ENCODE data around the gene ZSCAN5A. TPM values are rescaled to one million over a fixed set of nuclear protein-coding genes. Genes with fewer than 3 reads are reported as not detected.
"Not testable (repeated sequence)": the region's sequence is repeated elsewhere in the genome, so short reads cannot be mapped to it uniquely, and the experiment has no call there.

Gene ZSCAN5A
- total RNA-seq, 6 donors from 2014 or later: 6.2 to 18.6 (median 11.3) TPM

DNA sequence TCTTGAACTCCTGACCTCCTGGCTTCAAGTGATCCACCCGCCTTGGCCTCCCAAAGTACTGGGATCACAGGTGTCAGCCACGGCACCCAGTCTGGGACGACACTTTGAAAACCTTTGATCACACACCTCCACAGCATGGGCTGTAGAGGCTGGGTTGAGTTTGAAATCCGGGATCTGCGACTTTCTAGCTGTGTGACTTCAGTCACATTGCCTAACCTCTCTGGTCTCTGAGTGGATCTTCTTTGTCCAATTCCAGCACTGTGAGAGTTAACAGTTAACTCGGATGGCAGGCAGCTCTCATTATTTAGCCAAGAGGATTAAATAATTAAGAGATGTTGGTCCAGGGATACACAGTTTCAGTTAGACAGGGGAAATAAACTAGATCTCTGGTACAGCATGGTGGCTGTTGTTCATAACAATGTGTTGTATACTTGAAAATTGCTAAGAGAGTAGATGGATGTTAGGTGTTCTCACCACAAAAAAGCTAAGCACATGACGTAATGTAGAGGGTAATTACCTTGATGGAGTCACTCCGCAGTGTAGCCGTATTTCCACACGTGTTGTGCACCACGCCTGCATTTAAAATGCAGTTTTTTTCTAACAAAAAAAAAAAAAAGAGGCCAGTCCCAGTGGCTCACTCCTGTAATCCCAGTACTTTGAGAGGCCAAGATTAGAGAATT, 136.9 kb downstream of the ZSCAN5A start:
- no peak for ATAC-seq (ENCODE audit: low FRiP score in 2 of 2)
- H3K9me3 ChIP-seq: no peaks in the 10 kb centered on the region
- DNase-seq: no peak
- WGBS, 2 donors: 56 to 71% methylated on average over 11 of the region's 11 CpGs
- H3K4me3 ChIP-seq: no peak overlapping the region
- no peak overlapping the region for H3K27ac ChIP-seq
- TF ChIP-seq, protein P1, sequence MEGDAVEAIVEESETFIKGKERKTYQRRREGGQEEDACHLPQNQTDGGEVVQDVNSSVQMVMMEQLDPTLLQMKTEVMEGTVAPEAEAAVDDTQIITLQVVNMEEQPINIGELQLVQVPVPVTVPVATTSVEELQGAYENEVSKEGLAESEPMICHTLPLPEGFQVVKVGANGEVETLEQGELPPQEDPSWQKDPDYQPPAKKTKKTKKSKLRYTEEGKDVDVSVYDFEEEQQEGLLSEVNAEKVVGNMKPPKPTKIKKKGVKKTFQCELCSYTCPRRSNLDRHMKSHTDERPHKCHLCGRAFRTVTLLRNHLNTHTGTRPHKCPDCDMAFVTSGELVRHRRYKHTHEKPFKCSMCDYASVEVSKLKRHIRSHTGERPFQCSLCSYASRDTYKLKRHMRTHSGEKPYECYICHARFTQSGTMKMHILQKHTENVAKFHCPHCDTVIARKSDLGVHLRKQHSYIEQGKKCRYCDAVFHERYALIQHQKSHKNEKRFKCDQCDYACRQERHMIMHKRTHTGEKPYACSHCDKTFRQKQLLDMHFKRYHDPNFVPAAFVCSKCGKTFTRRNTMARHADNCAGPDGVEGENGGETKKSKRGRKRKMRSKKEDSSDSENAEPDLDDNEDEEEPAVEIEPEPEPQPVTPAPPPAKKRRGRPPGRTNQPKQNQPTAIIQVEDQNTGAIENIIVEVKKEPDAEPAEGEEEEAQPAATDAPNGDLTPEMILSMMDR (IDR thresholded peaks at IDR 0.05): no peak
- TF ChIP-seq POLR2A (IDR thresholded peaks at IDR 0.05): no peak
- no peak for TF ChIP-seq POLR2AphosphoS5 (IDR thresholded peaks at IDR 0.05)
- TF ChIP-seq EP300 (IDR thresholded peaks at IDR 0.05): no peak
- no peaks in the 10 kb centered on the region for H3K36me3 ChIP-seq
- H3K27me3 ChIP-seq: no peaks in the 10 kb centered on the region
- H3K4me1 ChIP-seq: no peaks in the 10 kb centered on the region

DNA sequence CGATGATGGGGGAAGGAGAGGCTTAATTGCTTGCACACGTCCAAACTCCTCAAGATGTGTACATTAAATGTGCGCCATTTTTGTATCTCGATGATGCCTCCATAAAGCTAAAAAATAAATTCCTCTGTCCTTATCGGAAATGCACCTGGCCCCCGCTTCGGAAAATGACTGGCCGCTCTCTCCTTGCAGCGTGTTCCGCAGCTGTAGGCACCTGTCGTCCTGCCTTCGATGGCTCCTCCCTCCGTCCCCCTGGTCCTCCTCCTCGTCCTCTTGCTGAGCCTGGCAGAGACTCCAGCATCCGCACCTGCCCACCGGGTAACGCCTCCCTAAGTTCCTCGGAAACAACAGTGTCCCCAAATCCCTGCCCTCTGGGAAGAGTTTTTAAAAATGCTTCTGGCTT, 137.8 kb downstream of the ZSCAN5A start:
- no peak for DNase-seq
- H3K27ac ChIP-seq: no peak overlapping the region
- no peaks in the 10 kb centered on the region for H3K36me3 ChIP-seq
- no peaks in the 10 kb centered on the region for H3K27me3 ChIP-seq
- 75 to 78% methylated on average over 16 to 18 of the region's 18 CpGs for WGBS, 2 donors
- H3K4me1 ChIP-seq: peaks cover under 1 to 1% (median 1%) of the 10 kb centered on the region in 4 donors
- no peak overlapping the region for H3K4me3 ChIP-seq
- TF ChIP-seq POLR2A (IDR thresholded peaks at IDR 0.05) (no peak), EP300 (IDR thresholded peaks at IDR 0.05) (no peak), POLR2AphosphoS5 (IDR thresholded peaks at IDR 0.05) (no peak)
- TF ChIP-seq, protein P1 (IDR thresholded peaks at IDR 0.05): no peak
- ATAC-seq (ENCODE audit: low FRiP score in 2 of 2): no peak
- H3K9me3 ChIP-seq: no peaks in the 10 kb centered on the region

DNA sequence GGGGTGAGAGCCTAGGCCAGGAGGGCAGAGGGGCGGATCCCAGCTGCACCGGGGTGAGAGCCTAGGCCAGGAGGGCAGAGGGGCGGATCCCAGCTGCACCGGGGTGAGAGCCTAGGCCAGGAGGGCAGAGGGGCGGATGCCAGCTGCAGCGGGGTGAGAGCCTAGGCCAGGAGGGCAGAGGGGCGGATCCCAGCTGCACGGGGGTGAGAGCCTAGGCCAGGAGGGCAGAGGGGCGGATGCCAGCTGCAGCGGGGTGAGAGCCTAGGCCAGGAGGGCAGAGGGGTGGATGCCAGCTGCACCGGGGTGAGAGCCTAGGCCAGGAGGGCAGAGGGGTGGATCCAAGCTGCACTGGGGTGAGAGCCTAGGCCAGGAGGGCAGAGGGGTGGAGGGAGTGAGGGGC, 138.3 kb downstream of the ZSCAN5A start:
- H3K4me1 ChIP-seq; H3K4me3 ChIP-seq; H3K27me3 ChIP-seq; DNase-seq; H3K27ac ChIP-seq; H3K36me3 ChIP-seq; ATAC-seq (ENCODE audit: low FRiP score in 2 of 2); H3K9me3 ChIP-seq: not testable (repeated sequence)
- WGBS, 2 donors: 84% methylated on average over 8 of the region's 11 CpGs; no CpG with 5 or more reads in 1 of the 2 donors

DNA sequence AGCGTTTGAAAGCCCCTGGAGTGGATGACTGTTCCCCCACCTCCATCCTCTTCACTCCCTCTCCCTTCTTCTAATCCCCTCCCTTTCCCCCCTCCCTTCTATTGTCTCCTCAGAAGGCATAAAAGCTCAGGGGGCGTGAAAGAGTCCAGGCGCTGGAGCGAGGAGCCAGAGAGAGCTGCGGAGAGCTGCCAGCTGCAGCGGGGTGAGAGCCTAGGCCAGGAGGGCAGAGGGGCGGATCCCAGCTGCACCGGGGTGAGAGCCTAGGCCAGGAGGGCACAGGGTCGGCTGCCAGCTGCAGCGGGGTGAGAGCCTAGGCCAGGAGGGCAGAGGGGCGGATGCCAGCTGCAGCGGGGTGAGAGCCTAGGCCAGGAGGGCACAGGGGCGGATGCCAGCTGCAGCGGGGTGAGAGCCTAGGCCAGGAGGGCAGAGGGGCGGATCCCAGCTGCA, 138.8 kb downstream of the ZSCAN5A start, which contains the start of gene GALP:
TSS of gene GALP (plus strand) at position 148 of the 447 bp plus-strand sequence. CDS start 1,101 bp downstream, outside the sequence.
- WGBS, 2 donors: 60% methylated on average over 14 to 15 of the region's 15 CpGs
- not testable (repeated sequence) for H3K27me3 ChIP-seq; H3K4me3 ChIP-seq; H3K27ac ChIP-seq; H3K9me3 ChIP-seq; DNase-seq; ATAC-seq (ENCODE audit: low FRiP score in 2 of 2); H3K36me3 ChIP-seq; H3K4me1 ChIP-seq

DNA sequence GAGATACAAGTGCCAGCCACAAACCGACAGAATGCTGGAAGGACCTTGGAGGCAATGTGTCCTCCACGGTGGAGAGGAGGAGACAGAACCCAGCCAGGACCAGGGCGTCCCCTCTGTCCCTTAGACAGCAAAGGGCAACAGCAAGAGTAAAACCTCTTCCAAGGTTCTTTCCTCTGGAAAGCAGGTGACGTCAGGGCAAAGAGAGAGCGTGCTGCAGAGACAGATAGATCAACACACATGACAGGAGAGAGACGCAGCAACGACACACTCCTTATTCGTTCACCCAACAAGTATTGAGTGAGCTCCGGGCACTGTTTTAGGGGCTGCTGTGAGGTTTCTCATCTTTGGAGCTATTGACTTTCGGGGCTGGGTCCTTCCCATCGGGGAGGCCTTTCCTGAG, 140.1 kb downstream of the ZSCAN5A start:
- no peaks in the 10 kb centered on the region for H3K36me3 ChIP-seq
- no peak overlapping the region for H3K4me3 ChIP-seq
- H3K4me1 ChIP-seq: peaks cover 4 to 11% (median 7%) of the 10 kb centered on the region in 4 donors
- TF ChIP-seq POLR2A (IDR thresholded peaks at IDR 0.05) (no peak), POLR2AphosphoS5 (IDR thresholded peaks at IDR 0.05) (no peak)
- DNase-seq: no peak
- 36 to 47% methylated on average over 3 to 11 of the region's 11 CpGs for WGBS, 2 donors
- no peaks in the 10 kb centered on the region for H3K9me3 ChIP-seq
- no peak for ATAC-seq (ENCODE audit: low FRiP score in 2 of 2)
- H3K27ac ChIP-seq: no peak overlapping the region
- no peaks in the 10 kb centered on the region for H3K27me3 ChIP-seq

DNA sequence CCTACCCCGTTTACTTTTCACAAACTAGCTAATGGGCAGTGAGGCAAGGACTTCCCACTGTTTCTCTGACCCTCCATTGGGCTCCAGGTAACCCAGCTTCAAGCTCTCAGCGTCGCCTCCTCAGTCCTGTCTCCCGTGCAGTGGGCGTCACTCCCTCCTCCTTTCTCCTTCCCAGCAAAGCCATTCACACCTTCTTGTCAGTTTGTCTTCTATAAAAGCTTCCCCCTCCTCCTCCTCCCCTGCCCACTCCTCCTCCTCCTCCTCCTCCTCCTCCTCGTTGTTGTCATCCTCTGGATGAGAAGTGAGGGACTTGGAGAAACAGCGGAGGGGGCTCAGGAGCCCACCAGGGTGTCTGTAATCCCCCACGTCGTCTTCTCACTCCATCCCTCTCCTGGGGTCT, 140.6 kb downstream of the ZSCAN5A start:
- H3K36me3 ChIP-seq: no peaks in the 10 kb centered on the region
- no peaks in the 10 kb centered on the region for H3K27me3 ChIP-seq
- no peak for DNase-seq
- no peaks in the 10 kb centered on the region for H3K9me3 ChIP-seq
- no peak overlapping the region for H3K4me3 ChIP-seq
- TF ChIP-seq EP300 (IDR thresholded peaks at IDR 0.05) (no peak), POLR2A (IDR thresholded peaks at IDR 0.05) (no peak), POLR2AphosphoS5 (IDR thresholded peaks at IDR 0.05) (no peak)
- TF ChIP-seq, protein P1 (IDR thresholded peaks at IDR 0.05): no peak
- H3K4me1 ChIP-seq: peaks cover 4 to 11% (median 7%) of the 10 kb centered on the region in 4 donors
- ATAC-seq (ENCODE audit: low FRiP score in 2 of 2): no peak
- 18 to 21% methylated on average over 9 of the region's 9 CpGs for WGBS, 2 donors
- H3K27ac ChIP-seq: no peak overlapping the region

Small RNA genes lying within 50 kb of the gene (small RNA-seq; reads per million reads assigned to genes)
- gene RF00019: 0 reads per million in 4 donors

Other genes with a start within 250 kb of the ZSCAN5A start
- 10 to 100 TPM; 20.5 to 45.4 (median 35.8) TPM for gene ZNF787, start 193.5 kb downstream of the ZSCAN5A start, total RNA-seq
- gene ZNF444, start 173.6 kb downstream of the ZSCAN5A start, total RNA-seq: 100 to 1,000 TPM in 2 of 6 donors, 10 to 100 TPM in 4; 29.2 to 131 (median 61.3) TPM
- gene GALP, start 138.8 kb downstream of the ZSCAN5A start, total RNA-seq: not detected
- not detected for gene ZSCAN5B, start 117.1 kb downstream of the ZSCAN5A start, total RNA-seq
- gene ZSCAN5C, start 112.6 kb downstream of the ZSCAN5A start, total RNA-seq: not detected
- gene EDDM13, start 42.1 kb downstream of the ZSCAN5A start, total RNA-seq: 1 to 10 TPM in 1 of 6 donors, under 1 TPM in 1, not detected in 4; 0.89 to 1.2 TPM
- gene ZNF582, start 78.7 kb upstream of the ZSCAN5A start, total RNA-seq: 10 to 100 TPM in 1 of 6 donors, 1 to 10 TPM in 5; 2.1 to 11.9 (median 2.7) TPM
- 10 to 100 TPM in 1 of 6 donors, 1 to 10 TPM in 5; 3.7 to 21.5 (median 6.9) TPM for gene ZNF583, start 89.5 kb upstream of the ZSCAN5A start, total RNA-seq
- gene ZNF667, start 162.5 kb upstream of the ZSCAN5A start, total RNA-seq: 1 to 10 TPM; 1.1 to 3.6 (median 1.9) TPM
- 1 to 10 TPM; 2.6 to 7.3 (median 4.4) TPM for gene ZNF471, start 193.0 kb upstream of the ZSCAN5A start, total RNA-seq
- gene ZFP28, start 224.1 kb upstream of the ZSCAN5A start, total RNA-seq: 10 to 100 TPM in 1 of 6 donors, 1 to 10 TPM in 5; 3.1 to 12.0 (median 6.2) TPM